Activated CD8-positive, alpha-beta memory T cell treated with anti-CD3 and anti-CD28 coated beads for 4 hours (primary cell): ENCODE measurements around the gene THAP4.
A peak's percentile ranks its signal among the peaks of the same experiment; 100 is the strongest.
"Not testable (repeated sequence)": the region's sequence is repeated elsewhere in the genome, so short reads cannot be mapped to it uniquely, and the experiment has no call there.

ENCODE experiments used
- DNase-seq, 2 donors: peaks; one replicate each; pipeline ENCODE4 v3.0.0-alpha.2; 2020; ENCODE audit warnings: low read depth in 2 of 2

The THAP4 gene

GRCh38 chr2:241612156-241613016 is 24.6 kb downstream of the THAP4 start:
- no peak for DNase-seq

- no peak for DNase-seq
Observed at GRCh38 chr2:241611062-241611461, 25.9 kb downstream of the THAP4 start.

GRCh38 chr2:241609859-241610793 is 26.8 kb downstream of the THAP4 start:
- DNase-seq = peak; percentile 81 to 84

GRCh38 chr2:241608881-241609280 is 28.1 kb downstream of the THAP4 start:
- no peak for DNase-seq

- DNase-seq = no peak
Observed at GRCh38 chr2:241607162-241607885, 29.6 kb downstream of the THAP4 start.

GRCh38 chr2:241606186-241606585 is 30.8 kb downstream of the THAP4 start:
- no peak for DNase-seq

GRCh38 chr2:241603686-241604085 is 33.3 kb downstream of the THAP4 start:
- DNase-seq = no peak

GRCh38 chr2:241602720-241603119 is 34.2 kb downstream of the THAP4 start:
- DNase-seq = no peak

GRCh38 chr2:241601841-241602240 is 35.1 kb downstream of the THAP4 start:
- no peak for DNase-seq

GRCh38 chr2:241599615-241600014 is 37.3 kb downstream of the THAP4 start:
- no peak for DNase-seq

GRCh38 chr2:241598487-241598886 is 38.5 kb downstream of the THAP4 start:
- DNase-seq = no peak

- DNase-seq = no peak
Observed at GRCh38 chr2:241598061-241598460, 38.9 kb downstream of the THAP4 start.

GRCh38 chr2:241597561-241597960 is 39.4 kb downstream of the THAP4 start:
- no peak for DNase-seq

- DNase-seq = no peak
Observed at GRCh38 chr2:241595600-241596140, 41.3 kb downstream of the THAP4 start.

GRCh38 chr2:241593271-241593670 is 43.7 kb downstream of the THAP4 start:
- no peak for DNase-seq

- DNase-seq = no peak
Observed at GRCh38 chr2:241592126-241592845, 44.7 kb downstream of the THAP4 start.

- not testable (repeated sequence) for DNase-seq
Observed at GRCh38 chr2:241590496-241591455, 46.2 kb downstream of the THAP4 start.

GRCh38 chr2:241589863-241590262 is 47.1 kb downstream of the THAP4 start:
- DNase-seq = not testable (repeated sequence)

GRCh38 chr2:241586564-241587264 is 50.2 kb downstream of the THAP4 start:
- no peak for DNase-seq
